ENCODE results near the gene ARMC10. TPM values are rescaled to one million over a fixed set of nuclear protein-coding genes. Genes with fewer than 3 reads are reported as not detected.
"Not testable (repeated sequence)": the region's sequence is repeated elsewhere in the genome, so short reads cannot be mapped to it uniquely, and the experiment has no call there.

Gene ARMC10
- total RNA-seq, 4 donors from 2014 or later = 36.2 to 75.9 (median 57.0) TPM

GRCh38 chr7:103083210-103083609 lies 8.3 kb downstream of the ARMC10 start:
- H3K4me3 ChIP-seq (ENCODE audit: low read depth, poor library complexity, severe bottlenecking) = no peak overlapping the region
- 94 to 95% methylated on average over 3 of the region's 3 CpGs for WGBS, 2 donors
- intact Hi-C loops (cut with DNase I; ENCODE audit: low total_unique reads) = no loop called here
- TF ChIP-seq CTCF (IDR thresholded peaks at IDR 0.05) (no peak), POLR2A (IDR thresholded peaks at IDR 0.05) (no peak)
- no peak for DNase-seq (ENCODE audit: low spot score in 2 of 2)

- H3K4me3 ChIP-seq (ENCODE audit: low read depth, poor library complexity, severe bottlenecking); intact Hi-C loops (cut with DNase I; ENCODE audit: low total_unique reads); DNase-seq (ENCODE audit: low spot score in 2 of 2): not testable (repeated sequence)
- WGBS, 2 donors = 69 to 70% methylated on average over 4 of the region's 4 CpGs
Observed at GRCh38 chr7:103092321-103092720, 17.4 kb downstream of the ARMC10 start.

- no peak for DNase-seq (ENCODE audit: low spot score in 2 of 2)
- no peak for TF ChIP-seq CTCF (IDR thresholded peaks at IDR 0.05)
- no peak for TF ChIP-seq POLR2A (IDR thresholded peaks at IDR 0.05)
- intact Hi-C loops (cut with DNase I; ENCODE audit: low total_unique reads) = no loop called here
- no peak overlapping the region for H3K4me3 ChIP-seq (ENCODE audit: low read depth, poor library complexity, severe bottlenecking)
- WGBS, 2 donors = 19 to 50% methylated on average over 1 of the region's 1 CpG
Observed at GRCh38 chr7:103093429-103093828, 18.5 kb downstream of the ARMC10 start.

DNA sequence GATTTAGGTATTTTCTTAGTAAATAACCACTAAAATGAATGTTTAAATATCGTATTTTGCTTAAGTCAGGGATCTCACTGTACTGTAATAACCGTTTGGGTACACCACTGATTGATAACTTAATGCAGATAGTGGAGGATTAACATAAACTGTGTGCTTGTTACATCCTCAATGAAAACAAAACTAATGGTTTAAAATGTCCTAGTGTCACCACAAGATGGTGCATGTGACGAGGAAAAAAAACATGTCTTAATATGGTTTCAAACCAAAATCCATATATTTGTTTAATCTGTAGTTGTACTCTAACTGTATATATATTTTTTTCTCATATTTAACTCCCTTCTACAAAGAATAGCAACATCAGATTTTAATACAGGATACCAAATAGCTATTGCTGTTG lies 19.2 kb downstream of the ARMC10 start:
- H3K4me3 ChIP-seq (ENCODE audit: low read depth, poor library complexity, severe bottlenecking) = no peak overlapping the region
- intact Hi-C loops (cut with DNase I; ENCODE audit: low total_unique reads) = no loop called here
- DNase-seq (ENCODE audit: low spot score in 2 of 2) = no peak
- WGBS, 2 donors = 43 to 45% methylated on average over 3 of the region's 3 CpGs
- TF ChIP-seq CTCF (IDR thresholded peaks at IDR 0.05) (no peak), POLR2A (IDR thresholded peaks at IDR 0.05) (no peak)

- WGBS, 2 donors = 93 to 95% methylated on average over 2 of the region's 2 CpGs
- intact Hi-C loops (cut with DNase I; ENCODE audit: low total_unique reads); DNase-seq (ENCODE audit: low spot score in 2 of 2); H3K4me3 ChIP-seq (ENCODE audit: low read depth, poor library complexity, severe bottlenecking): not testable (repeated sequence)
Observed at GRCh38 chr7:103095558-103095957, 20.6 kb downstream of the ARMC10 start.

GRCh38 chr7:103097041-103097440 lies 22.1 kb downstream of the ARMC10 start:
- DNase-seq (ENCODE audit: low spot score in 2 of 2) = no peak
- no peak overlapping the region for H3K4me3 ChIP-seq (ENCODE audit: low read depth, poor library complexity, severe bottlenecking)
- TF ChIP-seq POLR2A (IDR thresholded peaks at IDR 0.05) (no peak), CTCF (IDR thresholded peaks at IDR 0.05) (no peak)
- WGBS, 2 donors = 92 to 94% methylated on average over 2 of the region's 2 CpGs
- intact Hi-C loops (cut with DNase I; ENCODE audit: low total_unique reads) = no loop called here

DNA sequence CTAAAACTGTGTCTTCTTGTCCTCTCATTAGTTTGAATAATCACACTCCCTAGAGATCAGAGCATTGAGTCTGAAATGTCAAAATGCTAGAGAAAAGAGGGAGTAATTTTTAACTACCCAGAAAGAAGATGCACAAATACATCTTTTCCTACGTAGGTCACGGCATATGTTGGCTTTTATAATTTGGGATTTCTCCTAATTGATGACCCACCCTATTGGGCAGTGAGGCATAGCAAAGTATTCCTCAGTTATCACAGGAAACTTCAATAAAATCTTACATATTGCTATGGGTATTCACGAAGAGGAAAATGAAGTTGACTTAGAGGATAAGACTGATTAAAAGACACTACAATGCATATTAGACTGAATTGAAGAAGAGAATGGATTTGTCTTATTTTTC lies 25.4 kb downstream of the ARMC10 start:
- WGBS, 2 donors = 63 to 64% methylated on average over 3 of the region's 3 CpGs
- intact Hi-C loops (cut with DNase I; ENCODE audit: low total_unique reads) = no loop called here

More for the DNA sequence above, 25.4 kb downstream of the ARMC10 start:
- DNase-seq (ENCODE audit: low spot score in 2 of 2) = no peak
- no peak for TF ChIP-seq CTCF (IDR thresholded peaks at IDR 0.05)
- TF ChIP-seq POLR2A (IDR thresholded peaks at IDR 0.05) = no peak
- no peak overlapping the region for H3K4me3 ChIP-seq (ENCODE audit: low read depth, poor library complexity, severe bottlenecking)

All from lower leg skin (tissue), 4 donors.